ENCODE data around the gene UVRAG. TPM values are rescaled to one million over a fixed set of nuclear protein-coding genes. Genes with fewer than 3 reads are reported as not detected.

The UVRAG gene
- total RNA-seq, 3 donors from 2014 or later: 43.3 to 73.0 (median 48.9) TPM

DNA sequence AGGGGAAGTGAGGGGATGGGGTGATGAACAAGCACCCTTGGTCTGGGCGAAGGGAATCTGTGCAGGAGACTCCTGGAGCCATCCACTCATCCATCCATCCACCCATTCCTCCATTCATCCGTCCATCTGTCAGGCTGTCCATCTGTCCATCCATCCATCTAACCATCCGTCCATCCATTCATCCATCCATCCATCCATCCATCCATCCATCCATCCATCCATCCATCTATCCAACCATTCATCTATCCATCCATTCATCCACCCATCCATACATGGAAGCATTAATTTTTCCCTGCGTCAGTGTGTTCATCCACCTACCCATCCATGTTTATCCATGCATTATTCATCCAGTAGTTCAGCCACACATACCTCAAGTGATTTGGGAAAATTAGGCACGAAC is 359.3 kb downstream of the UVRAG start:
- H3K36me3 ChIP-seq: no peaks in the 10 kb centered on the region
- H3K27me3 ChIP-seq: no peaks in the 10 kb centered on the region
- no peak overlapping the region for H3K27ac ChIP-seq
- no peak for DNase-seq (ENCODE audit: low spot score in 2 of 2)
- TF ChIP-seq POLR2AphosphoS5 (IDR thresholded peaks at IDR 0.05) (no peak), POLR2A (IDR thresholded peaks at IDR 0.05) (no peak), CTCF (IDR thresholded peaks at IDR 0.05) (no peak)
- no peak overlapping the region for H3K4me3 ChIP-seq
- H3K9me3 ChIP-seq: no peaks in the 10 kb centered on the region
- H3K4me1 ChIP-seq: no peaks in the 10 kb centered on the region
- intact Hi-C loops (cut with DNase I; ENCODE audit: low total_unique reads): no loop called here

DNA sequence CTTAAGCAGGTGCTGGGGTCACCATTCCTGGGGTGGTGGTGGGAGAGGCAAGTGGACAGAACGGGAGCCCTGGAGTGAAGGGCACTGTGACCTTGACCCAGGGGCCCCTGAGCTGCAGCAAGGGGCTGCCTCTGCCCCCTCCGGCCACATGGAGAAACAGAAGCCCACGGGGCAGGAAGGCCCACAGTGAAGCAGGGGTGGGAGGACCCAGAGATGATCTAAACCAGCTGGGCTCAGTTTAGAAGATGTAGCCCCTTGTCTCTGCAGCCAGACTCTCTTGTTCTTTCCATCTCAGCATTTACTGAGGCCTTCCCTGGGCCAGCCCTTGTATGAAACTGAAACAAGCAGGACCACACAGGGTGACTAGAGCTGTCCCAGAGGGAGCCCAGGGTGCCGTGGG is 360.8 kb downstream of the UVRAG start:
- DNase-seq (ENCODE audit: low spot score in 2 of 2): no peak

GRCh38 chr11:76176463-76176862 is 361.5 kb downstream of the UVRAG start:
- no peak overlapping the region for H3K4me3 ChIP-seq
- H3K27ac ChIP-seq: no peak overlapping the region
- H3K27me3 ChIP-seq: no peaks in the 10 kb centered on the region
- intact Hi-C loops (cut with DNase I; ENCODE audit: low total_unique reads): no loop called here
- H3K36me3 ChIP-seq: no peaks in the 10 kb centered on the region
- no peaks in the 10 kb centered on the region for H3K4me1 ChIP-seq
- no peak for DNase-seq (ENCODE audit: low spot score in 2 of 2)
- TF ChIP-seq CTCF (IDR thresholded peaks at IDR 0.05): no peak
- TF ChIP-seq POLR2AphosphoS5 (IDR thresholded peaks at IDR 0.05): no peak
- TF ChIP-seq POLR2A (IDR thresholded peaks at IDR 0.05): no peak
- H3K9me3 ChIP-seq: no peaks in the 10 kb centered on the region

More for the DNA sequence above, 360.8 kb downstream of the UVRAG start:
- Histone ChIP-seq H3K36me3 (no peaks in the 10 kb centered on the region), H3K27ac (no peak overlapping the region), H3K9me3 (no peaks in the 10 kb centered on the region), H3K27me3 (no peaks in the 10 kb centered on the region), H3K4me1 (no peaks in the 10 kb centered on the region), H3K4me3 (no peak overlapping the region)
- TF ChIP-seq POLR2A (IDR thresholded peaks at IDR 0.05): no peak
- TF ChIP-seq CTCF (IDR thresholded peaks at IDR 0.05): no peak
- TF ChIP-seq POLR2AphosphoS5 (IDR thresholded peaks at IDR 0.05): no peak
- intact Hi-C loops (cut with DNase I; ENCODE audit: low total_unique reads): no loop called here

GRCh38 chr11:76177250-76177686 is 362.3 kb downstream of the UVRAG start:
- no peaks in the 10 kb centered on the region for H3K27me3 ChIP-seq
- DNase-seq (ENCODE audit: low spot score in 2 of 2): no peak
- H3K9me3 ChIP-seq: no peaks in the 10 kb centered on the region
- H3K4me1 ChIP-seq: no peaks in the 10 kb centered on the region
- H3K4me3 ChIP-seq: no peak overlapping the region
- intact Hi-C loops (cut with DNase I; ENCODE audit: low total_unique reads): no loop called here
- H3K27ac ChIP-seq: no peak overlapping the region
- no peak for TF ChIP-seq POLR2A (IDR thresholded peaks at IDR 0.05)
- TF ChIP-seq POLR2AphosphoS5 (IDR thresholded peaks at IDR 0.05): no peak
- TF ChIP-seq CTCF (IDR thresholded peaks at IDR 0.05): no peak
- H3K36me3 ChIP-seq: no peaks in the 10 kb centered on the region

DNA sequence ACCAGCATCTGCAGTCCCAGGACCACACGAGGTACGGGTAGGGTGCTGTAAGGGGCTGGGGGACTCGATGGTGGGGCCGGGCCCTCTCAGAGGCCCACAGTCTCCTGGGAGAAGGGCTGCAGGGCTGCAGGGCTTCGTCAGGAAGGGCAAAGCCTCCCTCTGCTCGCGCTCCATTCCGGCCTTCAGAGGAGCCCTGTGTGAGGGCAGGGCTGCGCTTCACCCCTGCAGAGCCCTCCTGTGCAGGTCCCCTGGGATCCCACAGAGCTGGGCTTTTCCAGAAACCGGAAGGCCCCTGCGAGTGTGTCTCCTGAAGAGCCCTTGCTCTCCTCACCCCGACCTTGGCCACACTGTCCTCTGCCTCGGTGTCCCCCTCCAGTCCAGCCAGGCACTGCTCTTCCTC is 364.1 kb downstream of the UVRAG start:
- H3K27ac ChIP-seq: no peak overlapping the region
- H3K9me3 ChIP-seq: no peaks in the 10 kb centered on the region
- no peaks in the 10 kb centered on the region for H3K36me3 ChIP-seq
- TF ChIP-seq POLR2AphosphoS5 (IDR thresholded peaks at IDR 0.05) (no peak), CTCF (IDR thresholded peaks at IDR 0.05) (no peak), POLR2A (IDR thresholded peaks at IDR 0.05) (no peak)
- no peak overlapping the region for H3K4me3 ChIP-seq
- intact Hi-C loops (cut with DNase I; ENCODE audit: low total_unique reads): no loop called here
- no peak for DNase-seq (ENCODE audit: low spot score in 2 of 2)
- H3K4me1 ChIP-seq: no peaks in the 10 kb centered on the region
- H3K27me3 ChIP-seq: no peaks in the 10 kb centered on the region
